WERI-Rb-1 (cell line): ENCODE measurements around the gene SUGP1.

Experiments used
- DNase-seq: peaks from one replicate; pipeline ENCODE4 v3.0.0-alpha.2; 2020
- H3K27ac ChIP-seq: fragments of 250-450 bp; sonication (Bioruptor Pico); 2 replicates; pipeline ENCODE4 v1.5.1; 2020; ENCODE audit warnings: mild to moderate bottlenecking, moderate library complexity
- H3K27me3 ChIP-seq: fragments of 250-450 bp; sonication (Bioruptor Pico); 2 replicates; pipeline ENCODE4 v1.5.1; 2021; ENCODE audit warnings: mild to moderate bottlenecking, low read depth, moderate library complexity; ENCODE audit not compliant: insufficient read depth, severe bottlenecking
- H3K36me3 ChIP-seq: fragments of 250-450 bp; sonication (Bioruptor Pico); 2 replicates; pipeline ENCODE4 v1.5.1; 2020; ENCODE audit warnings: mild to moderate bottlenecking, moderate library complexity
- H3K4me3 ChIP-seq: 2 replicates; pipeline ENCODE4 v1.5.1; 2011; ENCODE audit warnings: low read depth, mild to moderate bottlenecking, control low read depth, low read length
- H3K9me3 ChIP-seq: fragments of 250-450 bp; sonication (Bioruptor Pico); 2 replicates; pipeline ENCODE4 v1.5.1; 2021; ENCODE audit warnings: mild to moderate bottlenecking, moderate library complexity; ENCODE audit not compliant: severe bottlenecking
- CTCF ChIP-seq: IDR thresholded peaks from 2 replicates; pipeline ENCODE4 v1.5.1; 2011; ENCODE audit warnings: low read depth, mild to moderate bottlenecking, control low read depth, inconsistent platforms, low read length

Gene SUGP1

GRCh38 chr19:19335408-19336158 lies 15.3 kb upstream of the SUGP1 start:
- no peak for TF ChIP-seq CTCF
- H3K27ac ChIP-seq, result no peak overlapping the region

GRCh38 chr19:19334989-19335344 lies 14.7 kb upstream of the SUGP1 start:
- no peaks in the 10 kb centered on the region for H3K27me3 ChIP-seq
- no peak overlapping the region for H3K4me3 ChIP-seq
- DNase-seq, result no peak
- no peak for TF ChIP-seq CTCF
- no peak overlapping the region for H3K27ac ChIP-seq
- no peaks in the 10 kb centered on the region for H3K9me3 ChIP-seq
- H3K36me3 ChIP-seq, result peaks cover 69% of the 10 kb centered on the region

More at GRCh38 chr19:19335408-19336158, 15.3 kb upstream of the SUGP1 start:
- no peak for DNase-seq
- H3K27me3 ChIP-seq, result no peaks in the 10 kb centered on the region
- peaks cover 63% of the 10 kb centered on the region for H3K36me3 ChIP-seq
- no peak overlapping the region for H3K4me3 ChIP-seq
- no peaks in the 10 kb centered on the region for H3K9me3 ChIP-seq

- no peak for TF ChIP-seq CTCF
- H3K4me3 ChIP-seq, result no peak overlapping the region
- H3K27me3 ChIP-seq, result no peaks in the 10 kb centered on the region
- no peak overlapping the region for H3K27ac ChIP-seq
- no peaks in the 10 kb centered on the region for H3K9me3 ChIP-seq
- no peak for DNase-seq
- H3K36me3 ChIP-seq, result peaks cover 69% of the 10 kb centered on the region
Observed at GRCh38 chr19:19334063-19334988, 14.0 kb upstream of the SUGP1 start.

GRCh38 chr19:19329126-19329525 lies 8.8 kb upstream of the SUGP1 start:
- peaks cover 58% of the 10 kb centered on the region for H3K36me3 ChIP-seq
- H3K9me3 ChIP-seq, result no peaks in the 10 kb centered on the region
- no peak overlapping the region for H3K4me3 ChIP-seq
- no peak overlapping the region for H3K27ac ChIP-seq
- DNase-seq, result no peak
- no peaks in the 10 kb centered on the region for H3K27me3 ChIP-seq
- no peak for TF ChIP-seq CTCF

- TF ChIP-seq CTCF, result no peak
- Histone ChIP-seq H3K9me3 (no peaks in the 10 kb centered on the region), H3K36me3 (peaks cover 65% of the 10 kb centered on the region), H3K27me3 (no peaks in the 10 kb centered on the region), H3K27ac (no peak overlapping the region), H3K4me3 (no peak overlapping the region)
- DNase-seq, result no peak
Observed at GRCh38 chr19:19327672-19328071, 7.4 kb upstream of the SUGP1 start.
